ENCODE data around the gene ERMP1.

Gene ERMP1

DNA sequence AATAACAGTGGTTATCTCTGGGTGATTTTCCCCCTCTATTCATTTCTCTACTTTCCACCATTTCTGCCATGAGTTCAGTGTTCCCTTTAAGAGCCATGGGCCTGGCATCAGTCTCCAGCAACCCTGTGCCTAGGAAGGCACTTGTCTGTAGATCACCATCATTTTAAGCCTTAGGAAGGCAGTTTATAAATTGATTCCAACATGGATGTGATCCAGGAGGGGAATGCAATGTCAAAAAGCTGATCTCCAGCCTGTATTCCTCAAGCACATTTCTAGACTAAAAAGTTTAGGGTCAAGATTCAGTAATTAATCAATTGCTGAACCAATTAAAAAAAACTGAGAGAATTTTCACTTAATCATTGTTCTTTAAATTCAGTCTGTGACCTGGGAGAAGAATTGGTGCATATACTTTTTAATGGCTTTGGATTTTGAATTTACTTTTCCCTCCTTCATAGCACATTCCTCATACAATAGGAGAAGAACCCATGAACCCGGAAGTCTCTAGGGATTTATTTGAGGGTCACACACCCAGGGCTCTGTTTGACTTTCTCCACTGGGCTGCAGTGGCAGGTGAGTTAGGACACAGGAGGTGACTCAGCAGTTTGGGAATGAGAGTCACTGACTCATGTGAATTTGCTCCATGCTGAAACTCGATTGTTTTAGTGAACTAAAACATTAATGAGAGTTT, 6.1 kb upstream of the ERMP1 start:
- Histone ChIP-seq H3K4me3 (ENCODE audit: low read length) (no peak overlapping the region), H3K4me1 (ENCODE audit: control insufficient read depth, insufficient read depth, low read length) (peaks cover 27% of the 10 kb centered on the region), H3K9ac (ENCODE audit: low read length) (no peak overlapping the region), H3K36me3 (ENCODE audit: control insufficient read depth, insufficient read depth, low read length) (no peaks in the 10 kb centered on the region), H3K9me3 (ENCODE audit: control insufficient read depth, low read length) (no peaks in the 10 kb centered on the region), H3K27me3 (ENCODE audit: control insufficient read depth, insufficient read depth, low read length) (no peaks in the 10 kb centered on the region)

DNA sequence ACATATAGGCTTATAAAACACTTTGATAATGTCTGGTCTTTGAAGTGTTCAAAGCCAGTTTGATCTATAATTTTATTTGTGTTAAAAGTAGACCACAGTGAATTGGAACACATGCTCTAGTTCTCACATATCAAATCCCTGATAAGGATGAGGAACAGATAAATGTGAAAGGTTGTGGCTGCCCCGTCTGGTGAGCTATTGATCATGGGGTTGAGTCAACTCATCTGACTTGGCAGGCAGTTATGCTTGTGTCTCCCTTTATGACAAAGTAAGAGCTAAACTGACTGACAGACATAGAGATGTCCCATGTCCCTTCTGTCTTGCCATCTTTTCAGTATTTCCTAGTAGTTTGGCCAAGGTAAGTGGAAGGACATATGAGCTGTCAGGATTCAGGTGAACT, 2.9 kb upstream of the ERMP1 start:
- Histone ChIP-seq H3K36me3 (ENCODE audit: control insufficient read depth, insufficient read depth, low read length) (no peaks in the 10 kb centered on the region), H3K4me1 (ENCODE audit: control insufficient read depth, insufficient read depth, low read length) (peaks cover 28% of the 10 kb centered on the region), H3K9ac (ENCODE audit: low read length) (no peak overlapping the region), H3K9me3 (ENCODE audit: control insufficient read depth, low read length) (no peaks in the 10 kb centered on the region), H3K27me3 (ENCODE audit: control insufficient read depth, insufficient read depth, low read length) (no peaks in the 10 kb centered on the region), H3K4me3 (ENCODE audit: low read length) (no peak overlapping the region)

DNA sequence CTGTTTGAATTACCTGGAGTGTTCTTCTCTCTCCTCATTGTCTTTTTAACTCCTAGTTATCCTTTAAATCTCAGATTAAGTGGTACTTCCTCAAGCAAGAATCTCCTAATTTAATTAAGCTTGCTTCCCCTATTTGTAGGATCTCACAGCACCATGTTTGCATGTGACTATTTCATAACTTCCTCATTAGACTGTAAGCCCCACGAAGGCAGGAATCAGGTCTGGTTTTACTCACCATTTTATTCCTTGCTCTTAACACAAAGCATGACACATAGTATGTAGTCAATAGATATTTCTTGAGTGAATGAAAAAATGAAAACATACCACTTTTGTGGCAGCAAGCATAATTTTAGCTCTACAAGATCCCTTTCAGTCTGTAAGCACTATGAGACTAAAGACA, 1.3 kb upstream of the ERMP1 start:
- Histone ChIP-seq H3K4me1 (ENCODE audit: control insufficient read depth, insufficient read depth, low read length) (peaks cover 20% of the 10 kb centered on the region), H3K9ac (ENCODE audit: low read length) (no peak overlapping the region), H3K27me3 (ENCODE audit: control insufficient read depth, insufficient read depth, low read length) (no peaks in the 10 kb centered on the region), H3K9me3 (ENCODE audit: control insufficient read depth, low read length) (no peaks in the 10 kb centered on the region), H3K4me3 (ENCODE audit: low read length) (no peak overlapping the region), H3K36me3 (ENCODE audit: control insufficient read depth, insufficient read depth, low read length) (no peaks in the 10 kb centered on the region)

DNA sequence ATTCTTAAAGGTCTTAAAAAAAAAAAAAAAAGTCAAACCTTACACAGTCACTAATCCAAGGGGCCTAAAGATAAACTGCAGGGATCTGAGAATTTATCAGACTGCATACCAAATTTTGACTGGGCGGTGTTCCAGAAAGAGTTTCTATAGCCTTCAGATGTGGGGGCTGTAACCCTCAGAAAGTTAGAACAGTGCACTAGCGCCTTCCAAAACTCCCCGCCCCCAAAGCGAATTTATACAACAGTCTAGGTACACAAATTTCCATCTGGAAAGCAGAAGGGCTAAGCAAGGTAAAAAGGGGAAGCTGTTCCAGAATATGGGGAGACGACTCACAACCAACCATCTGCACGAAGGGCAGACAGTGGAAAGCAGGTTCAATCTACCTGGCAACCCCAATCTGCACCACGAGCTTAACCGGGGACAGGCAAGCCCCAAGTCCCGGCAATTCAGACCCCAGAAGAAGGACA, 813 bp downstream of the ERMP1 start:
- H3K27me3 ChIP-seq (ENCODE audit: control insufficient read depth, insufficient read depth, low read length): no peaks in the 10 kb centered on the region
- no peaks in the 10 kb centered on the region for H3K36me3 ChIP-seq (ENCODE audit: control insufficient read depth, insufficient read depth, low read length)
- H3K4me1 ChIP-seq (ENCODE audit: control insufficient read depth, insufficient read depth, low read length): peaks cover 25% of the 10 kb centered on the region
- H3K9me3 ChIP-seq (ENCODE audit: control insufficient read depth, low read length): no peaks in the 10 kb centered on the region
- peak overlapping the region; percentile 53 for H3K9ac ChIP-seq (ENCODE audit: low read length)
- peak overlapping the region; percentile 15 for H3K4me3 ChIP-seq (ENCODE audit: low read length)

DNA sequence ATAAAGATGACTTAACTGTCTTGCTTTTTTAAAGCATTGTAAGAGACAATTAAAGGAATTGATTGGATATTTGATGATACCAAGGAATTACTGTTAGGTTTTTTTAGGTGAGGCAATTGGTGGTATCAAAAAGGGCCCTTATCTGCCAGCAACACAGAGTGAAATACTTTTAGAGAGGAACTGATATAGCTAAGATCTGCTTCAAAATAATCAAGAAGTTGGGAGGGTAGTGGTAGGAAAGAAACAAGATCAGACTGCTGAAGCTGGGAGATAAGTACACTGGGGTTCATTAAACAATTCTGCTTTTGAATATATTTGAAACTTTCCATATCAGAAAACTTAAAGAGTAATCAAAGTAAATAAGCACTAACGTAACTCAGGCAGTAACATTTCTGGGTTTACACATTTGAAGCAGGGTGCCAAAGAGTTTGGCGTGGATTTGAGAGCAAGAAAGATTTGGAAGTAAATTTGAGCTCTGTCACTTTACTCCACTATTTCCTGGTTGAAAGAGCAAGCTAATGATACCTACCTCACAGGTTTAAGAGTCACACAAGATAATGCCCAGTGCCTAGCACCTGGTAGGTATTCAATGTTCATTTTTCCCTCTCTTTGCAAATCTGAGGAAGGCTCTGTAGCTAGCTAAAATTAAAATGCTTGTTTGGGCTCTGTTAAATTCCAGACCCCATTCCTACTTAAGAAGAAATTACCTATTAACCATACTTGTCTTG, 6.9 kb downstream of the ERMP1 start:
- no peaks in the 10 kb centered on the region for H3K27me3 ChIP-seq (ENCODE audit: control insufficient read depth, insufficient read depth, low read length)
- no peak overlapping the region for H3K9ac ChIP-seq (ENCODE audit: low read length)
- no peak overlapping the region for H3K4me3 ChIP-seq (ENCODE audit: low read length)
- H3K4me1 ChIP-seq (ENCODE audit: control insufficient read depth, insufficient read depth, low read length): peaks cover 9% of the 10 kb centered on the region
- peaks cover 4% of the 10 kb centered on the region for H3K36me3 ChIP-seq (ENCODE audit: control insufficient read depth, insufficient read depth, low read length)
- no peaks in the 10 kb centered on the region for H3K9me3 ChIP-seq (ENCODE audit: control insufficient read depth, low read length)

DNA sequence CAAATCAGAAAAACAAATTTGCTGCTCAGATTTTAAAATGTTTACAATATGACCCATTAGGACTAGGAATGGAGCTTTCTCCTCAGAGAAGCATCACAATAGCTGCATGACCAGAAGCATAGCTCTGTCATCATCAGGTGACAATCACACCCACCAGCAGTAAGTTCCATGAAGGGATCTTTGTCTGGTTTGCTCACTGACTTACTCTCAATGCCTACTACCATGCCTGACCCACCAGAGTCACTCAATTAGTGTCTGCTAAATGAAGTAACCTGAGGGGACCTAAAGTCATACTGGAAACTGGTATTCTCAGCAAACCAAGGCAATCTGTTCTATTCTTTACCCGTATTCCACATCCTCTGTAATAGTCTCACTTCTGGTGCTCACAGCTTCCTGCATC, 7.7 kb downstream of the ERMP1 start:
- Histone ChIP-seq H3K4me1 (ENCODE audit: control insufficient read depth, insufficient read depth, low read length) (peaks cover 9% of the 10 kb centered on the region), H3K27me3 (ENCODE audit: control insufficient read depth, insufficient read depth, low read length) (no peaks in the 10 kb centered on the region), H3K9me3 (ENCODE audit: control insufficient read depth, low read length) (no peaks in the 10 kb centered on the region), H3K36me3 (ENCODE audit: control insufficient read depth, insufficient read depth, low read length) (peaks cover 4% of the 10 kb centered on the region), H3K4me3 (ENCODE audit: low read length) (no peak overlapping the region), H3K9ac (ENCODE audit: low read length) (no peak overlapping the region)

DNA sequence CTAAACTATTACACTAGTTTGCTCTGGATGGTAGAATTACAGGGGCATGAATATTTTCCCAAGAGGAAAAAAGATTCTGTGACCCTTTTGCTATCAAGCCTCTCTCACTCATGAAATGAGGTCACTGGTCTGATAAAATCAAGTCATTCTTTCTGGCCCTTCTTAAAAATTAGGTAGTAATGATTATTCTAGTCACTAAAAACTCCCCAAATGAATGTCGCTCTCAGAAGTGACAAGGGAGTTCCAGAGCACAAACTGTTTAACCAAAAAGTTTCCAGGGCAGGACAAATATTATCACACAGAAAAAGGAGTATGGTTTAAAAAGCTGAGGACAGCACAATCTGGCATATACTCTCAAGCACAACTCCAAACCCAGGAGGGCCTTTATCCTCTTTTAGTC, 12.5 kb downstream of the ERMP1 start:
- no peak overlapping the region for H3K4me3 ChIP-seq (ENCODE audit: low read length)

DNA sequence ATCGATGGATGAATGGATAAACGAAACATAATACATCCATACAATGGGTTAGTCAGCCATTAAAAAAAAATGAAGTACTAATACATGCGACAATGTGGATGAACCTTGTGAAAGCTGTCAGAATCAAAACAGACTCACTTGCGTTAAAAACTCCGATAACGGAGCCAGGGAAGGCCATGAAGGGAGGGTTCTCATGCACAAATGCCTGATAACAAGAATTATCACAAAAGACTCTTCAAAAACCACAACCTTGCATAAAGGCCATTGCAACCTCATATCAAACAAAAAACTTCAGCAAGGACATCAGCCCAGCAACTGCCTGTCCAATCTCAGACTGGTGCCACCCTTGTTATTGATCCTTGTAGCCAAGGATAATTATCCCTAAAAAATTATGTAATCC, 13.7 kb downstream of the ERMP1 start:
- Histone ChIP-seq H3K36me3 (ENCODE audit: control insufficient read depth, insufficient read depth, low read length) (no peaks in the 10 kb centered on the region), H3K9ac (ENCODE audit: low read length) (no peak overlapping the region), H3K27me3 (ENCODE audit: control insufficient read depth, insufficient read depth, low read length) (no peaks in the 10 kb centered on the region), H3K9me3 (ENCODE audit: control insufficient read depth, low read length) (no peaks in the 10 kb centered on the region), H3K4me3 (ENCODE audit: low read length) (no peak overlapping the region), H3K4me1 (ENCODE audit: control insufficient read depth, insufficient read depth, low read length) (no peaks in the 10 kb centered on the region)

More for the DNA sequence above, 12.5 kb downstream of the ERMP1 start:
- H3K4me1 ChIP-seq (ENCODE audit: control insufficient read depth, insufficient read depth, low read length): no peaks in the 10 kb centered on the region
- no peaks in the 10 kb centered on the region for H3K27me3 ChIP-seq (ENCODE audit: control insufficient read depth, insufficient read depth, low read length)
- H3K9ac ChIP-seq (ENCODE audit: low read length): no peak overlapping the region
- H3K9me3 ChIP-seq (ENCODE audit: control insufficient read depth, low read length): no peaks in the 10 kb centered on the region
- peaks cover 3% of the 10 kb centered on the region for H3K36me3 ChIP-seq (ENCODE audit: control insufficient read depth, insufficient read depth, low read length)

DNA sequence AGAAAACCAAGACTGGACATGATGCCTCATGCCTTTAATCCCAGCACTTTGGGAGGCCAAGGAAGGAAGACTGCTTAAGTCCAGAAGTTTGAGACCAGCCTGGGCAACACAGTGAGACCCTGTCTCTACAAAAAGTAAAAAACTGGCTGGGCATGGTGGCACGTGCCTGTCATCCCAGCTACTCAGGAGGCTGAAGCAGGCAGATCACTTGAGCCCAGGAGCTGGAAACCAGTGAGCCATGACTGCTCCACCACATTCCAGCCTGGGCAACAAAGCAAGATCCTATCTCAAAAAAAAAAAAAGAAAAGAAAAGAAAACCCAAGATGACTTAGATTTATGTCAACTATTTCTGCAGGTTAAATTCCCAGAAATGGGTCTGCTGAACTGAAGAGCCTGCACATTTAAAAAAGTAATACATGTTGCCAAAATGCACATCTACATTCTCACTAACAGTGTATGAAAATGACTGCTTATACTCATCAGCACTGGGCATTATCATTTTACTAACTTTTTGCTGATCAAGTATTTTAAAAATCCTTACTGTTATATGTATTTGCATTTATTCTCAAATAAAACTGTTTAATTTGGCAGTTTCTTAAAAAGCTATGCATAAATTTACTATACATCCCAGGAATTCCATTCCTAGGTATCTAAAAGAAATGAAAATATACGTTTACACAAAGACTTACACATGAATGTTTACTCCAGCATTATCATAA, 14.3 kb downstream of the ERMP1 start:
- no peaks in the 10 kb centered on the region for H3K36me3 ChIP-seq (ENCODE audit: control insufficient read depth, insufficient read depth, low read length)
- no peaks in the 10 kb centered on the region for H3K9me3 ChIP-seq (ENCODE audit: control insufficient read depth, low read length)
- H3K27me3 ChIP-seq (ENCODE audit: control insufficient read depth, insufficient read depth, low read length): no peaks in the 10 kb centered on the region
- H3K4me3 ChIP-seq (ENCODE audit: low read length): no peak overlapping the region
- H3K9ac ChIP-seq (ENCODE audit: low read length): no peak overlapping the region
- no peaks in the 10 kb centered on the region for H3K4me1 ChIP-seq (ENCODE audit: control insufficient read depth, insufficient read depth, low read length)

DNA sequence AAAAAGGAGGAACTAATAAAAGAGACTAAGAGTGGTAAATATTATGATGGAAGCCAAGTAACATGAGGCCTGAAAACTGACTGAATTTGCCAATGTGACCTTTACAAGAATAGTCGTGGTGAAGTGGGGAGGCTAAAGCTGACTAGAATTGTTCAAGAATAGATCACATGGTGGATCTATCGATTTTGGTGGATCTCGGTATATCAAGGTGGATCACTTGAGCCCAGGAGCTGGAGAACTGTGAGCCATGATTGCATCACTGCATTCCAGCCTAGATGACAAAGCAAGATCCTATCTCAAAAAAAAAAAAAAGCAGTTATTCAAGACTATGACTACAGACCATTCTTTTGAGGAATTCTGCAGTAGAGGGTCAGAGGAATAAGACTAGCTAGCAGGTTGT, 15.1 kb downstream of the ERMP1 start:
- no peak overlapping the region for H3K4me3 ChIP-seq (ENCODE audit: low read length)
- H3K36me3 ChIP-seq (ENCODE audit: control insufficient read depth, insufficient read depth, low read length): no peaks in the 10 kb centered on the region

DNA sequence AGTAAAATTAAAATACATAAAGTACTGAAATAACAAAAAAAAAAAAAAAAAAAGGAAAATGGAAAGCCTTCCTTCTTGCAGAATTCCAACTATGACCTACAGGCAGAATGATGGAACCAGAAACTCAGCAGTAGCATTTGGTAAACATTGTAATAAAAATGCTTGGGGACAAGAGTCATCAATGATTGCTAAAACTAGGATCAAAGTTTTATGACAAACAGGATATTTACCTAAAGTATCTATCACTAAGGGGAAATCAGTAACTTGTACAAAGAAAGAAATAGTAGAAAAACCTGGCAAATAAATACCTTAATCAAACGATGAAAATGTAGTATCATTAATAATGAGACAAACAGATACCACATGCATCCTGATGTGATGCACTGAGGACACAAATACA, 17.5 kb downstream of the ERMP1 start:
- no peaks in the 10 kb centered on the region for H3K36me3 ChIP-seq (ENCODE audit: control insufficient read depth, insufficient read depth, low read length)
- H3K4me1 ChIP-seq (ENCODE audit: control insufficient read depth, insufficient read depth, low read length): no peaks in the 10 kb centered on the region
- no peaks in the 10 kb centered on the region for H3K27me3 ChIP-seq (ENCODE audit: control insufficient read depth, insufficient read depth, low read length)
- no peak overlapping the region for H3K4me3 ChIP-seq (ENCODE audit: low read length)
- H3K9ac ChIP-seq (ENCODE audit: low read length): no peak overlapping the region
- no peaks in the 10 kb centered on the region for H3K9me3 ChIP-seq (ENCODE audit: control insufficient read depth, low read length)

More for the DNA sequence above, 15.1 kb downstream of the ERMP1 start:
- no peak overlapping the region for H3K9ac ChIP-seq (ENCODE audit: low read length)
- no peaks in the 10 kb centered on the region for H3K9me3 ChIP-seq (ENCODE audit: control insufficient read depth, low read length)
- no peaks in the 10 kb centered on the region for H3K27me3 ChIP-seq (ENCODE audit: control insufficient read depth, insufficient read depth, low read length)
- H3K4me1 ChIP-seq (ENCODE audit: control insufficient read depth, insufficient read depth, low read length): no peaks in the 10 kb centered on the region

DNA sequence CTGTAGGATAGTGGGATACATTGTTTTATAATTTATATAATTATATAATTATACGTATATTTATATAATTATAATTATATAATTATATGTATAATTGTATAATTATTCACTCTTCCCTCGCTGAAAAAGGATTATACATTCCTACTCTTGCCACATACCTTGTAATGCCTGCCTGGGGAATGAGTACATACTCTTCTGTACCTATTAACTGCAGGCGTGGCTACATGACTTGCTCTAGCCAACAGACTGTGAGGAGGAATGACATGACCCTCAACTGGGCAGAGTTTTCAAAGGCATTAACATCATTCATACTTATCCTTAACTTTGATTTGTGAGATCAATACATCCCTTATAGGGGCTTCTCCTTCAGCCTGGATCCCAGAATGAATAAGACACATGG, 19.1 kb downstream of the ERMP1 start:
- H3K36me3 ChIP-seq (ENCODE audit: control insufficient read depth, insufficient read depth, low read length): no peaks in the 10 kb centered on the region
- no peak overlapping the region for H3K9ac ChIP-seq (ENCODE audit: low read length)
- H3K4me1 ChIP-seq (ENCODE audit: control insufficient read depth, insufficient read depth, low read length): no peaks in the 10 kb centered on the region
- no peaks in the 10 kb centered on the region for H3K27me3 ChIP-seq (ENCODE audit: control insufficient read depth, insufficient read depth, low read length)
- no peak overlapping the region for H3K4me3 ChIP-seq (ENCODE audit: low read length)
- H3K9me3 ChIP-seq (ENCODE audit: control insufficient read depth, low read length): no peaks in the 10 kb centered on the region
